ENCODE data around the gene CFAP92. TPM values are rescaled to one million over a fixed set of nuclear protein-coding genes. Genes with fewer than 3 reads are reported as not detected.

Gene CFAP92
- total RNA-seq, 4 donors from 2014 or later = 1.1 to 2.2 TPM; not detected in 2

DNA sequence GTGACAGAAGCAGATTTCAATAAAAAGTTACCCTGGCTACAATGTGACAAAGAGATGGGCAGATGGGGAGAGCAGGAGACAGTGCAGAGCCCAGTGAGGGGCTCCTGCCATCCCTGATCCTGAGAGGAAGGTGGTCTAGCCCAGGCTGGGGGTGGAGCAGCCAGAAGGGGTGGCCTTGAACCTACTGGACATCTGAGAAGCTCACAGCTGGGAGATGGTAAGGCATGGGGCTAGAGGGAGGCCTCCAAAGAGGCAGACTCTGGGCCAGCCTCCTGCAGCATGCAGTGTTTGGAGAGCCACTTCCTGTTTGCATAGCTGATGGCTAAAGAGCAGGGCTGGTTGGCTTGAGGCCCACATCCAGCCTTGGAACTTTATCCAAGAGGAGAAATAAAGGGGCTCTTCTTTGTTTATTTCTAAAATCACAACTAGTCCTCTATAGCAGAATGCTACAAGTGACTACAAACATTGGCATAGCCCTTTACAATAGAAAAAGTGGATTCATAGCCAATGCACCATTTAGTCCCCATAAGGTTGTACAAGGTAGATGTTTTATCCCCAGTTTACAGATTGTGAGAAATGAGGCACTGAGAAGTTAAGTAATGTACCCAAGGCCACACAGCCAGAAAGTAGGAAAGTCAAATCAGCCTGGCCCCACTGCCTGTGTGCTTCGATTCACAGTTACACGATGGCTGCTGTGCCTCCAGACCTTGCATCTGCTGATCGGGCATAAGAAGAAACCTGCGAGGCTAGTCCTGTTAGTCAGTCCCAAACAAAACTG is 11.8 kb upstream of the CFAP92 start:
- DNase-seq (ENCODE audit: low spot score) (no peak), ATAC-seq (ENCODE audit: low FRiP score) (no peak)
- no peak for TF ChIP-seq CTCF (IDR thresholded peaks at IDR 0.05)

DNA sequence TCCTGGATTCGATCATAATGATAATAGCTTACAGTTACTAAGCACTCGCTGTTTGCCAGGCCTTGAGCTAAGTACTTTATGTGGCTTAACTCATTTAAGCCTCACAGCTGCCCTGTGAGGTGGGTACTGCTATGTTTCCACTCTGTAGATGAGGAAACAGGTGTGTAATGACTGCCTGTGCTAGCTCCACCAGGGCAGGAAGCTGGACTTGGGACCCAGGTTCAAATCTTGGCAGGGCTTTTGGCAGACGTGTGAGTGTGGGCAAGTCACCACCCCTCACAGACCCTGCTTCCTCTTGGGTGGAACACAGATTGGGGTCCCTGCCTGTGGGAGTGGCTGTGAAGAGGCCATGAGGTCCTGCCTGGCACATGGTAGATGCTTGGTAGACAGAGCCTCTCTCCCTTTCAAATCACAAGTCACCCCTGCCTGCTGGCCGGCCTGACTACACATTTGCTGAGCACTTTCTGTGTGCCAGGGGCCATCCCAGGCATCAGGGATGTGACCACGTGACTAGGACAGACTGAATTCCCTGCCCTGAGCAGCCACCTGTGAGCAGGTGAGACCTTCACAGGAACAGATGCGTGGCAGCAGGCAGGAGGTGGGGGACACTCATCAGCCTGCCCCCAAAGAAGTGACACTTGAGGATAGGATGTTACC is 10.9 kb upstream of the CFAP92 start:
- no peak for ATAC-seq (ENCODE audit: low FRiP score)
- no peak for DNase-seq (ENCODE audit: low spot score)
- no peak for TF ChIP-seq CTCF (IDR thresholded peaks at IDR 0.05)

GRCh38 chr3:129003578-129004112 is 9.8 kb upstream of the CFAP92 start:
- TF ChIP-seq CTCF (IDR thresholded peaks at IDR 0.05) = no peak
- DNase-seq (ENCODE audit: low spot score) = no peak
- no peak for ATAC-seq (ENCODE audit: low FRiP score)

DNA sequence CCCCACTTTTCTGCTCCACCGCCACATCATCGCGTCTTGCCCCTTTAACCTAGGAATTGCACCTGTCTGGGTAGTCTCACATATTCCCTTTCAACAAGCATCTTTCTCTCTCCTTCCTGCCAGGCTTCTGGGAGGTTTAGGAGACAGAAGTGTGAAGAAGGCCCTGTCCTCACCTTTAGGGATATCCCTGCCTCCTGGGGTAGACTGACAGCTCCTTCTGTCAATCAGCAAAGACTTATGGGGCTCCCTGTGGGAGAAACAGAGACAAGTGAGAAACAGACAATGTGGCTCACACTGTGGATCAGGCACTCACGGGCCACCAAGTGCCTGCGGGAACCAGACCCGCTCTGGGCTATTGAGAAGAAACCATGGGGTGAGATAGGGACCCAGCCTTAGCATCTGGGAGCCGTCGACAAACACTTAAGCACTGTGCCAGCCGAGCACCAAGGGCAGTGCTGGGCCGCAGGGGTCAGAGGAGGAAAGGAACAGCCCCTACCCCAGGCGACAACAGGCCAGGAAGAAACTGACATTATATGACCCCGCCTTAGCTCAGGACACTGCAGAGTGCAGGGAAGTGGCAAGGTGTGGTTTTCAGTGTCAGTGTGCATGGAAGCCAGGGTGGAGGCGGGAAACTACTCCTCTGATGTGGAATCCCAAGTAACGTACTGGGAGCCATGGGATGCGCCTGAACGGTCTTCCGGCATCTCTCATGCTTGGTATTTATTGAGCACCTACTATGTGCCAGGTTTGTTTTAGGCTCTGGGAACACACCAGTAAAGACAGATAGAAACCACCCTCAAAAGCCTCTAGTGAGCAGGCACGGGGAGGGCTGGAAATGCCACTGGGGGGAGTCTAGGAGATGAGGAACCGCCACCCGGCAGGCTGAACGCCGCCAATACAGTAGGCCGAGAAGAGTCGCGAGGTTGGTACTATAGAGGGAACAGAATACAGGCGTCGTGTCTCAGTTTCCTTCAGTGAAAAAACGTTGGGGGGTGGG is 9.0 kb upstream of the CFAP92 start:
- ATAC-seq (ENCODE audit: low FRiP score) = no peak
- no peak for DNase-seq (ENCODE audit: low spot score)
- no peak for TF ChIP-seq CTCF (IDR thresholded peaks at IDR 0.05)

- ATAC-seq (ENCODE audit: low FRiP score) (no peak), DNase-seq (ENCODE audit: low spot score) (no peak)
- no peak for TF ChIP-seq CTCF (IDR thresholded peaks at IDR 0.05)
Observed at GRCh38 chr3:129001806-129002572, 8.1 kb upstream of the CFAP92 start.
